Midbrain (tissue), 1 donor: Measurements from ENCODE around the gene TLX2.
A peak's percentile ranks its signal among the peaks of the same experiment; 100 is the strongest.
"Not testable (repeated sequence)": the region's sequence is repeated elsewhere in the genome, so short reads cannot be mapped to it uniquely, and the experiment has no call there.

Source experiments
- DNase-seq: peaks from one replicate; lab custom pipeline; 2025; lab: John Stamatoyannopoulos, UW

The TLX2 gene

GRCh38 chr2:74554820-74555531, 40.7 kb downstream of the TLX2 start:
- DNase-seq, result no peak

GRCh38 chr2:74555610-74556103, 41.4 kb downstream of the TLX2 start:
- DNase-seq, result peak; percentile 7

- no peak for DNase-seq
Measured at GRCh38 chr2:74556159-74556558, 41.9 kb downstream of the TLX2 start.

- no peak for DNase-seq
Measured at GRCh38 chr2:74556831-74557370, 42.7 kb downstream of the TLX2 start.

- DNase-seq, result no peak
Measured at GRCh38 chr2:74558284-74559230, 44.3 kb downstream of the TLX2 start.

- DNase-seq, result no peak
Measured at GRCh38 chr2:74559912-74560311, 45.7 kb downstream of the TLX2 start.

- no peak for DNase-seq
Measured at GRCh38 chr2:74560591-74560990, 46.3 kb downstream of the TLX2 start.

GRCh38 chr2:74561022-74561421, 46.8 kb downstream of the TLX2 start:
- not testable (repeated sequence) for DNase-seq

- no peak for DNase-seq
Measured at GRCh38 chr2:74562126-74562775, 48.0 kb downstream of the TLX2 start.

GRCh38 chr2:74564222-74564621, 50.0 kb downstream of the TLX2 start:
- DNase-seq, result no peak

GRCh38 chr2:74566076-74566753, 52.0 kb downstream of the TLX2 start:
- DNase-seq, result no peak

GRCh38 chr2:74566754-74567085, 52.5 kb downstream of the TLX2 start:
- DNase-seq, result no peak
